ENCODE results near the gene TMEM171.

Gene TMEM171

GRCh38 chr5:73153513-73153912 lies 33.1 kb downstream of the TMEM171 start:
- no peak for DNase-seq

- no peak for DNase-seq
These were observed 34.0 kb downstream of the TMEM171 start for GRCh38 chr5:73154208-73155006.

GRCh38 chr5:73155271-73156222 lies 35.2 kb downstream of the TMEM171 start:
- DNase-seq: no peak

GRCh38 chr5:73157414-73158303 lies 37.3 kb downstream of the TMEM171 start:
- no peak for DNase-seq

GRCh38 chr5:73158313-73158712 lies 37.9 kb downstream of the TMEM171 start:
- DNase-seq: no peak

- DNase-seq: no peak
These were observed 39.9 kb downstream of the TMEM171 start for GRCh38 chr5:73160239-73160671.

- DNase-seq: no peak
These were observed 50.1 kb downstream of the TMEM171 start for GRCh38 chr5:73170522-73170921.

- DNase-seq: no peak
These were observed 51.1 kb downstream of the TMEM171 start for GRCh38 chr5:73171495-73171894.

GRCh38 chr5:73172951-73173350 lies 52.6 kb downstream of the TMEM171 start, which contains the start of gene TMEM174:
Gene TMEM174 (plus strand): TSS chr5:73173193. CDS start chr5:73173244, 51 bp downstream.
- DNase-seq: no peak

- DNase-seq: no peak
These were observed 53.9 kb downstream of the TMEM171 start for GRCh38 chr5:73174100-73174815.

GRCh38 chr5:73176250-73176649 lies 55.9 kb downstream of the TMEM171 start:
- DNase-seq: no peak

GRCh38 chr5:73178265-73178664 lies 57.9 kb downstream of the TMEM171 start:
- no peak for DNase-seq

GRCh38 chr5:73179730-73180129 lies 59.4 kb downstream of the TMEM171 start:
- no peak for DNase-seq

- DNase-seq: no peak
These were observed 60.2 kb downstream of the TMEM171 start for GRCh38 chr5:73180566-73180965.
